PC-9 (cell line): ENCODE results near the gene GALNT16.

Experiments used
- EZH2 ChIP-seq: fragments of 200-600 bp; sonication (generic); IDR thresholded peaks from 2 replicates; pipeline ENCODE4 v1.8.0; 2017; ENCODE audit warnings: antibody characterized with exemption, low read depth
- TF ChIP-seq, protein P1 (sequence below): fragments of 200-600 bp; sonication (generic); conservative IDR thresholded peaks from 2 replicates; pipeline ENCODE4 v1.6.1; 2017; ENCODE audit warnings: mixed run types, antibody characterized with exemption, mild to moderate bottlenecking, moderate library complexity

DNA sequence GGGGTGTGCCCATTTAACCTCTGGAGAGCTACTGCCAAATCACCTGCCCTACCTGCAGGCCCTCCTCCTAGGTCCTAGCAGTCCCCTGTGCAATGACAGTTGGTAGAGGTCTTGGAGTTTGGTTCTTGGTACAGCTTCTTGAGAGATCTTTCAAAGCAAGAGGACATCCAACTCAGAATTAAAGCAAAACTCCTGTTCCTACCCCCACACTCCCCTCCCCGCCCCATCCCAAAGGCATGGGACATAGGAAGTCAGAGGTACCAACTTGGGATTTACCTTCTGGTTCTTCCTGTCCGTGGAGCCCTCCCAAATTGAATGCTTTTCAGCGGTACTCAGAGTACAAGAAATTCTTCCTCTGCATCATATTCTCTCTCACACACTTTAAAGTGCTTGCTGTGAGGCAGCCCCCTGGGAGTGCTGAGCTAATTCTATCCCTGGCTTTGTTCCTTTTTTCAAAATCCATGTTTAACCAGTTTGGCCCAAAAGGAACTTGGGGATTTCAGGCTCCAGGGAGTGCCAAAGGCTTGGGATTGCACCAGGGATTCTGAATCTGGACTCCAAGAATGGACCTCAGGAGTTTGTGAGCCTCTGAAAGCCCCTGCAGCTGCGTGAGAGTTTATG, 40.8 kb downstream of the GALNT16 start:
- TF ChIP-seq, protein P1, sequence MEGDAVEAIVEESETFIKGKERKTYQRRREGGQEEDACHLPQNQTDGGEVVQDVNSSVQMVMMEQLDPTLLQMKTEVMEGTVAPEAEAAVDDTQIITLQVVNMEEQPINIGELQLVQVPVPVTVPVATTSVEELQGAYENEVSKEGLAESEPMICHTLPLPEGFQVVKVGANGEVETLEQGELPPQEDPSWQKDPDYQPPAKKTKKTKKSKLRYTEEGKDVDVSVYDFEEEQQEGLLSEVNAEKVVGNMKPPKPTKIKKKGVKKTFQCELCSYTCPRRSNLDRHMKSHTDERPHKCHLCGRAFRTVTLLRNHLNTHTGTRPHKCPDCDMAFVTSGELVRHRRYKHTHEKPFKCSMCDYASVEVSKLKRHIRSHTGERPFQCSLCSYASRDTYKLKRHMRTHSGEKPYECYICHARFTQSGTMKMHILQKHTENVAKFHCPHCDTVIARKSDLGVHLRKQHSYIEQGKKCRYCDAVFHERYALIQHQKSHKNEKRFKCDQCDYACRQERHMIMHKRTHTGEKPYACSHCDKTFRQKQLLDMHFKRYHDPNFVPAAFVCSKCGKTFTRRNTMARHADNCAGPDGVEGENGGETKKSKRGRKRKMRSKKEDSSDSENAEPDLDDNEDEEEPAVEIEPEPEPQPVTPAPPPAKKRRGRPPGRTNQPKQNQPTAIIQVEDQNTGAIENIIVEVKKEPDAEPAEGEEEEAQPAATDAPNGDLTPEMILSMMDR: no peak
- TF ChIP-seq EZH2: no peak
